ENCODE data around the gene CD177.

The CD177 gene

DNA sequence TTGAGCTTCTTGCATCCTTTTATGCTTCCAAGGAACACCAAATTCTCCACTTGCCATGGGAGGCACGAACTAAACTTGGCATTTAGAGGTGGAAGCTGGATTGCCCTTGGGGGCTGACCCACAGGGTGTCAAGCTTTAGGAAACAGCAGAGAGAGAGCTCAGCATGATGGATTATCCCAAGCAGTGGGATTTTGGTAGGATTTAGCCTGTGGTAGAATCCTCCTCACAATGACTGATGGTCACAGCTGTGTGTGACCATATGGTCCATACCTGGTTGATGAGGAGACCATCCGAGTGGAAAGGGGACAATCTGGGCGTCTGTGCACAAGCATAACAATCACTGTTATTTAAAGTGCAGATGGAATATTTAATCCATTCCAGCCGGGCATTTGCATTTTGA, 44.0 kb upstream of the CD177 start:
- Histone ChIP-seq H2AFZ (no peak overlapping the region), H3K4me3 (ENCODE audit: low read depth, low read length) (no peak overlapping the region), H3K79me2 (no peaks in the 10 kb centered on the region), H3K27me3 (ENCODE audit: control insufficient read depth, insufficient read depth, low read length) (no peaks in the 10 kb centered on the region), H3K9ac (no peak overlapping the region), H3K4me2 (ENCODE audit: low read length) (no peak overlapping the region), H3K27ac (no peak overlapping the region), H3K36me3 (ENCODE audit: control insufficient read depth, insufficient read depth, low read length) (no peaks in the 10 kb centered on the region), H3K4me1 (no peaks in the 10 kb centered on the region), H3K9me3 (ENCODE audit: control insufficient read depth, low read length) (no peaks in the 10 kb centered on the region)
- TF ChIP-seq, protein P1, sequence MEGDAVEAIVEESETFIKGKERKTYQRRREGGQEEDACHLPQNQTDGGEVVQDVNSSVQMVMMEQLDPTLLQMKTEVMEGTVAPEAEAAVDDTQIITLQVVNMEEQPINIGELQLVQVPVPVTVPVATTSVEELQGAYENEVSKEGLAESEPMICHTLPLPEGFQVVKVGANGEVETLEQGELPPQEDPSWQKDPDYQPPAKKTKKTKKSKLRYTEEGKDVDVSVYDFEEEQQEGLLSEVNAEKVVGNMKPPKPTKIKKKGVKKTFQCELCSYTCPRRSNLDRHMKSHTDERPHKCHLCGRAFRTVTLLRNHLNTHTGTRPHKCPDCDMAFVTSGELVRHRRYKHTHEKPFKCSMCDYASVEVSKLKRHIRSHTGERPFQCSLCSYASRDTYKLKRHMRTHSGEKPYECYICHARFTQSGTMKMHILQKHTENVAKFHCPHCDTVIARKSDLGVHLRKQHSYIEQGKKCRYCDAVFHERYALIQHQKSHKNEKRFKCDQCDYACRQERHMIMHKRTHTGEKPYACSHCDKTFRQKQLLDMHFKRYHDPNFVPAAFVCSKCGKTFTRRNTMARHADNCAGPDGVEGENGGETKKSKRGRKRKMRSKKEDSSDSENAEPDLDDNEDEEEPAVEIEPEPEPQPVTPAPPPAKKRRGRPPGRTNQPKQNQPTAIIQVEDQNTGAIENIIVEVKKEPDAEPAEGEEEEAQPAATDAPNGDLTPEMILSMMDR (IDR thresholded peaks at IDR 0.05), result no peak

DNA sequence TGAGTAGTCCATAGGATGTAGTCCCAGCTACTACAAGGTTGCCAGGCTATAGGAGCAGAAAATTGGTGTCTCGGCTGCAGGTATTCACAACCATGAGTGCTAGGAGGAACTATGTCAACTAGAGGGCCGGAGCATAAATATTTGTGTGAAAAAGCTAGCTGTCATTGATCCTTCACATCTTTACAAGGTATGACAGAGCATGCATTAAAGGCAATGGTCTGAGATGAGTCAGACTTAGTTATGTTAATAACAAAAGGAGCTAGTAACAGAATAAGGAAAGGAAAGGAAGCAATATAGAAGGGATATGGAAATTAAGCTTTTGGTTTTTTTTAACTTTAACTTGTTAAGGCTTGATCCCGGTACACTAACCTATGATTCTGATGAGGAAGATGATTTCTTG, 43.3 kb upstream of the CD177 start:
- H3K9ac ChIP-seq, result no peak overlapping the region
- no peak overlapping the region for H3K27ac ChIP-seq
- no peaks in the 10 kb centered on the region for H3K4me1 ChIP-seq
- H3K27me3 ChIP-seq (ENCODE audit: control insufficient read depth, insufficient read depth, low read length), result no peaks in the 10 kb centered on the region
- H3K4me3 ChIP-seq (ENCODE audit: low read depth, low read length), result no peak overlapping the region
- no peaks in the 10 kb centered on the region for H3K79me2 ChIP-seq
- TF ChIP-seq, protein P1 (IDR thresholded peaks at IDR 0.05), result no peak
- H3K36me3 ChIP-seq (ENCODE audit: control insufficient read depth, insufficient read depth, low read length), result no peaks in the 10 kb centered on the region
- H2AFZ ChIP-seq, result no peak overlapping the region
- H3K9me3 ChIP-seq (ENCODE audit: control insufficient read depth, low read length), result no peaks in the 10 kb centered on the region
- H3K4me2 ChIP-seq (ENCODE audit: low read length), result no peak overlapping the region

DNA sequence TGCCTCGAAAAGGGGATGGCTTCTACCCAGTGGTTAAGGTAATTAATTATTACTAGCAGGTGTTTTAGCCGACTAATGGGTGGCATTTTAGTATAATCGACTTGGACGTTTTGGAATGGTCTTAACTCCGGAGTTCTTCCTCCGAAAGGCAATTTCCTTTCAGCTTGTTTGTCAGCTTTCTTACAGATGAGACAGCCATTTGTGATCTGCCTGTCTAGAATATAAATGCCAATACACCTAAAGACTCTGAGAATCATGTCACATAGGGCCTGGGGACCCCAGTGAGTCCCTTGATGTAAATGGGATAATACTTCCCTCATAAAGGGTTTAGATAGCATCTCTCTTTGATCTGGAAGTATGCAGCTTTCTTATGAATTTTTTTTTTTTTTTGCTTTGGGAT, 42.2 kb upstream of the CD177 start:
- Histone ChIP-seq H3K9ac (no peak overlapping the region), H3K79me2 (no peaks in the 10 kb centered on the region), H2AFZ (no peak overlapping the region), H3K4me3 (ENCODE audit: low read depth, low read length) (no peak overlapping the region), H3K36me3 (ENCODE audit: control insufficient read depth, insufficient read depth, low read length) (no peaks in the 10 kb centered on the region), H3K27ac (no peak overlapping the region), H3K4me1 (no peaks in the 10 kb centered on the region), H3K4me2 (ENCODE audit: low read length) (no peak overlapping the region), H3K9me3 (ENCODE audit: control insufficient read depth, low read length) (no peaks in the 10 kb centered on the region), H3K27me3 (ENCODE audit: control insufficient read depth, insufficient read depth, low read length) (no peaks in the 10 kb centered on the region)
- TF ChIP-seq, protein P1 (IDR thresholded peaks at IDR 0.05), result no peak

DNA sequence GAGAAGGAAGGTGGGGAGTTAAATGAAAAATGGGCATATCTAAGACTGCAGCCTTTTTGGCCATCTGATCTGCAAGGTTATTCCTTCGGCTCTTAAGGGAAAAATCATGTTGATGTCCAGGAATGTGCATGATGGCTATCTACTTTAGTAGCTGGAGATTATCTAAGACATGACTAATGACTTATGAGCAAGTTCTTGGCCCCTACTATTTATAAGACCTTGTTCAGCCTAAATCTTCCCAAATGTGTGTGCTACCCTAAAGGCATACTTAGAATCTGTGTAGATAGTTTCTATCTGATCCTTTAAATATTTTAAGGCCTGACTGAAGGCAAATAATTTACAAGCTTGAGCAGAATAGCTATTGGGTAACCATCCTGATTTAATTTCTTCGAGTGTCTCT, 41.8 kb upstream of the CD177 start:
- H3K79me2 ChIP-seq, result no peaks in the 10 kb centered on the region
- H3K4me2 ChIP-seq (ENCODE audit: low read length), result no peak overlapping the region
- H3K27me3 ChIP-seq (ENCODE audit: control insufficient read depth, insufficient read depth, low read length), result no peaks in the 10 kb centered on the region
- H3K4me1 ChIP-seq, result no peaks in the 10 kb centered on the region
- no peak overlapping the region for H3K4me3 ChIP-seq (ENCODE audit: low read depth, low read length)
- no peak overlapping the region for H2AFZ ChIP-seq
- TF ChIP-seq, protein P1 (IDR thresholded peaks at IDR 0.05), result no peak
- no peak overlapping the region for H3K9ac ChIP-seq
- no peaks in the 10 kb centered on the region for H3K9me3 ChIP-seq (ENCODE audit: control insufficient read depth, low read length)
- H3K27ac ChIP-seq, result no peak overlapping the region
- H3K36me3 ChIP-seq (ENCODE audit: control insufficient read depth, insufficient read depth, low read length), result no peaks in the 10 kb centered on the region

DNA sequence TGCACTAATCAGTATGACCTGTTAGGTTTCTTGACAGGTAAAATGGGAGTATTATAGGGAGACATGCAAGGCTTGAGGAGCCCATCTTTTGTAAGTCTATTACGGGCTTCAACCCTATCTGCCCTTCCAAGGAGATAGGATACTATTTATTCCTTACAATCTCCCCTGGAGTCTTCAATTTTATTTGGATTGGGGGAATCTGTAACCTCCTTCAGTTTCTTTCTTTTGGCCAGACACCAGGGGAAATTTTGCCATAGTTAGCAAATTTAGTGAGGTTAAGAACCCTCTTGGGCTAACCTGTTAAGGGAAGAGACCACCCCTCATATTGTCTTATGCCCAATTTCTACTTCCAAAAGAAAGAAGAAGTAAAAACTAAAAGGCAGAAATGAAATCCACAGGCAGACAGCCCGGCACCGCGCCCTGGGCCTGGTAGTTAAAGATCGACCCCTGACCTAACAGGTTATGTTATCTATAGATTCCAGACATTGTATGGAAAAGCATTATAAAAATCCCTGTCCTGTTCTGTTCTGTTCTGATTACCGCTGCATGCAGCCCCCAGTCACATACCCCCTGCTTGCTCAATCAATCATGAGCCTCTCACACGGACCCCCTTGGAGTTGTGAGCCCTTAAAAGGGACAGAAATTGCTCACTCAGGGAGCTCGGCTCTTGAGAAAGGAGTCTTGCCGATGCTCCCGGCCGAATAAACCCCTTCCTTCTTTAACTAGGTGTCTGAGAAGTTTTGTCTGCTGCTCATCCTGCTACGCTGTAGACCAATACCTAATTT, 39.6 kb upstream of the CD177 start:
- H3K9me3 ChIP-seq (ENCODE audit: control insufficient read depth, low read length), result no peaks in the 10 kb centered on the region
- H3K36me3 ChIP-seq (ENCODE audit: control insufficient read depth, insufficient read depth, low read length), result no peaks in the 10 kb centered on the region
- no peaks in the 10 kb centered on the region for H3K4me1 ChIP-seq
- no peak overlapping the region for H3K9ac ChIP-seq
- TF ChIP-seq, protein P1 (IDR thresholded peaks at IDR 0.05), result no peak
- H2AFZ ChIP-seq, result no peak overlapping the region
- H3K27me3 ChIP-seq (ENCODE audit: control insufficient read depth, insufficient read depth, low read length), result no peaks in the 10 kb centered on the region
- H3K79me2 ChIP-seq, result no peaks in the 10 kb centered on the region
- no peak overlapping the region for H3K27ac ChIP-seq
- H3K4me3 ChIP-seq (ENCODE audit: low read depth, low read length), result no peak overlapping the region
- H3K4me2 ChIP-seq (ENCODE audit: low read length), result no peak overlapping the region

All from parathyroid adenoma (tissue), 2 donors.